ENCODE results near the gene ADAT2.

Gene ADAT2

DNA sequence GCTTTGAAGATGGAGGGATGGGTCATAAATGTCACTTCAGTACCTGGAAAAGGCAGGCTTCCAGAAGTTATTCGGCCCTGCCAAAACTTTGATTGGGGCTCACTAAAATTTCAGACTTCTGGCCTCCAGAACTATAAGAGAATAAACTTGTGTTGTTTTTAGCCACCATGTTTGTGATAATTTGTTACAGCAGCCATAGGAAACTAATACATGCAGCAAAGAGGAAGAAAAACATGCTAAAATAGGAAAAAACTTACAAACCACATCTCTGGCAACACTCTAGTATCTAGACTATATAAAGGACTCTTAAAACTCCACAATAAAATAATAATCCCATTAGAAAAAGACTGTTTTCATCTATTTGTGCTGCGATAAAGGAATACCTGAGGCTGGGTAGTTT lies 9.5 kb downstream of the ADAT2 start:
- DNase-seq: no peak

DNA sequence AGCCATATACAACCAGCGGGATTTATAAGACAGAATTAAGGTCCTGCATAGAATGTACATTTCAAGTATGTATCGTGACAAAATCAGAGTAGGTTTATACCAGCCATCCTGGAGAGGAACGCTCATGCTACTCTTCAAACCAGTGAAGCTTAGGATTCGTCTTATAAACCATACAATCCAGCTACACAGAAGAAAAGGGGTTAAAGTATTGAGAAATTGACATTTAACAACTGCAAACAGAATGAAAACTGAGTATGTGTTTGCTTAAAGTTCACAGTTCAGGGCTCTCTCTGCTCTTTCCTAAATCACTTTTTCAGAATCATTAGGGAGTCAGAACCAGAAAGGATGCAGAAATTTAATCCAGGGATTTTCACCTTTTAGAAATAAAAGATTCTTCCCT lies 17.9 kb downstream of the ADAT2 start:
- DNase-seq: no peak

- DNase-seq: no peak
These were observed 19.3 kb downstream of the ADAT2 start for GRCh38 chr6:143431226-143431625.

- DNase-seq: no peak
These were observed 20.5 kb downstream of the ADAT2 start for GRCh38 chr6:143429970-143430369.

- peak; percentile 72 for DNase-seq
These were observed 23.2 kb downstream of the ADAT2 start for GRCh38 chr6:143427109-143427817.

- no peak for DNase-seq
These were observed 24.5 kb downstream of the ADAT2 start for GRCh38 chr6:143426026-143426425.

DNA sequence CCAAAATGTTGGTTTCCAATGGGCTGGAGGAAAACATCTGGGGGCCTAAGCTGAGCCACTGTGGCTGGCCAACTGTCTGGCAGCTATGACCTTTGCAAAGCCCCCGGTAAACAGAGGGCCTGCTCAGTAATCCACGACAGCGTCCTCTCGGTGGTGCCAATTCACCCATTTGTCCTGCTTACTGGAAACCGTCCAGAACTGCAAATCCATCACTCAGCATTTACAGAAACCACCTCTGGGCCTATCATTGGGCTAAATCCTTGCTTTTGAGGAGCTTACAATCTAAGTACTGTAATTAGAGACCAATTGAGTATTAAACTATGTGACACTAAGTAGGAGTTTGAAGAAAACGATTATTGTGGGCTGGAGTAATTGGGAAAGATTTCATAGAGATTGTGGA lies 31.0 kb downstream of the ADAT2 start:
- DNase-seq: no peak

GRCh38 chr6:143414769-143415168 lies 35.7 kb downstream of the ADAT2 start:
- no peak for DNase-seq

GRCh38 chr6:143410859-143411270 lies 39.6 kb downstream of the ADAT2 start:
- no peak for DNase-seq

- DNase-seq: no peak
These were observed 41.7 kb downstream of the ADAT2 start for GRCh38 chr6:143408787-143409162.

DNA sequence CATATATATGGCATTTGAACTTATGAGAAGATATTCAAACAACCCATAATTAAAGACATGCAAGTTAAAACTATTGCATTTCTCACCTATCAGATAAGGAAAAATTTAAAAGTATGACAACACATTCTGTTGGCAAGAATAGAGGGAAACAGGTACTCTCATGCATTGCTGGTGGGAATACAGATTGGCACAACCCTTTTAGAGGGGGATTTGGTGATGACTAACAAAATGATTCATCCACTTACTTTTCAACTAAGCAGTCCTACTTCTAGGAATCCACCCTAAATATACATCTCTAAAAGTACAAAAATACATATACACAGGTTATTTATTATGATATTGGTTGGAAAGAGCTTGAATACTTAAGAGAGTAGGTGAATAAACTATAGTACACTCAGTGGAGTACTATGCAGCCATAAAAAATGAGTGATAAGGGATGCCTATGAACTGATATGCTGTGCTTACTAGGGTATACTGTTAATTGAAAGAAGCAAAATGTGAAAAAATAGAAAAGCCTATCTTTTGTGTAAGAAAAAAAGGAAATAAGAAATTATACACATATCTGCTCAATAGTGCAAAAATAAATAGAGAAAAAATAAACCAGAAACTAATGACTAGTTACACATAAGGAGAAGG lies 42.2 kb downstream of the ADAT2 start:
- no peak for DNase-seq

GRCh38 chr6:143406673-143407072 lies 43.8 kb downstream of the ADAT2 start:
- no peak for DNase-seq

DNA sequence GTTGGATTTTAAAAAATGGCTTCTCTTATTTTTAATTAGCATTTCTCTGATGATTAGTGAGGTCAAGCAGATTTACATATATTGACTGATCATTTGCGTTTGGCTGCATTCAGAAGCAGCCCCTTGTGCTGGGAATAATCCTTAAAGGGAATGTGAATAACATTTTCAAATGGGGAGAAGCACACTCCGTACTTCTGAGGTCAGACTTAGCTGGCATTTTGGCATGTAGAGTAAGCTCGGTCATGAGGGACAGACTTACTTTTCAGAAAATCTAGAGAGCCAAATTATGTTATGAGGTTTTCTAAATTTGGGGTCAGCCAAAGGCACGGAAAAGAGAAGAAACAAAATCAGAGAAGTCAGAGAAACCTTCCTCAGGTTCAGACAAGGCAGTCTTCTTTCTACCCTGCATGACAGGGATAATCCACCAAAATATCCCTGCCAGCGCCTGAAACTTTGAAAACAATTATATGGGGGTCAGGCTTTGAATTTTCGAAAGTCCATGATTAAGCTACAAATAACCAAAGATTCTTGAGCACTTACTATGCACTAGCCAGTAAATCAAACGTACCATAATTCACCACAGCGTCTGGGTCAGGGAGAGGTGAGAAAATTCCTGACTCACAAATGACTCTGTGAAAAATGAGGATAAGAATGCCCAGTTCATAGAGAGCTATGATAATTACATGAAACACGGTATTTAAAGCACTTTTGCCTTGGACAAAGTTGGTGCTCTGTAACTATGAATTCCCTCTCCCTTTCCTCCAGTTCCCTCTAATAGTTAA lies 44.9 kb downstream of the ADAT2 start:
- DNase-seq: no peak

- DNase-seq: no peak
These were observed 47.7 kb downstream of the ADAT2 start for GRCh38 chr6:143402721-143403336.

- no peak for DNase-seq
These were observed 48.7 kb downstream of the ADAT2 start for GRCh38 chr6:143401636-143402370.

- no peak for DNase-seq
These were observed 49.4 kb downstream of the ADAT2 start for GRCh38 chr6:143401068-143401446.

- DNase-seq: no peak
These were observed 50.0 kb downstream of the ADAT2 start for GRCh38 chr6:143400258-143401067.

DNA sequence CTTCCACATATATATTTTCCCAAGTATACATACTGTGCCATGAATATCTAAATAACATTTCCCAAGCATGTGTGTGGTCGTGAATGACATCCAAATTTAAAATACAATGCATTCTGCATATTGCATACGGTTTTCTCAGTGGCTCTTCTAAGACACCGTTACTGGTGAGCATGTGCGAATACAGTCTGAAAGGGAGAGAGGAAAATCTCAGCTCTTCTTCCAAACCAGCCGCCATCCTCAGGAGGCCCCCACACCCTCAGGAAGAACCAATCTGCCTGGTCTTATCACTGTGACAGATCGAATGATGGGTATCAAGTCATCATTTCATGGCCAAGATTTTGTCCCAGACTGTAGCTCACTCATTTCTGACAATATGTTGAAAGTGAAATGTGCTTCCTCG lies 50.7 kb downstream of the ADAT2 start:
- no peak for DNase-seq

- DNase-seq: no peak
These were observed 51.3 kb downstream of the ADAT2 start for GRCh38 chr6:143399176-143399575.

DNA sequence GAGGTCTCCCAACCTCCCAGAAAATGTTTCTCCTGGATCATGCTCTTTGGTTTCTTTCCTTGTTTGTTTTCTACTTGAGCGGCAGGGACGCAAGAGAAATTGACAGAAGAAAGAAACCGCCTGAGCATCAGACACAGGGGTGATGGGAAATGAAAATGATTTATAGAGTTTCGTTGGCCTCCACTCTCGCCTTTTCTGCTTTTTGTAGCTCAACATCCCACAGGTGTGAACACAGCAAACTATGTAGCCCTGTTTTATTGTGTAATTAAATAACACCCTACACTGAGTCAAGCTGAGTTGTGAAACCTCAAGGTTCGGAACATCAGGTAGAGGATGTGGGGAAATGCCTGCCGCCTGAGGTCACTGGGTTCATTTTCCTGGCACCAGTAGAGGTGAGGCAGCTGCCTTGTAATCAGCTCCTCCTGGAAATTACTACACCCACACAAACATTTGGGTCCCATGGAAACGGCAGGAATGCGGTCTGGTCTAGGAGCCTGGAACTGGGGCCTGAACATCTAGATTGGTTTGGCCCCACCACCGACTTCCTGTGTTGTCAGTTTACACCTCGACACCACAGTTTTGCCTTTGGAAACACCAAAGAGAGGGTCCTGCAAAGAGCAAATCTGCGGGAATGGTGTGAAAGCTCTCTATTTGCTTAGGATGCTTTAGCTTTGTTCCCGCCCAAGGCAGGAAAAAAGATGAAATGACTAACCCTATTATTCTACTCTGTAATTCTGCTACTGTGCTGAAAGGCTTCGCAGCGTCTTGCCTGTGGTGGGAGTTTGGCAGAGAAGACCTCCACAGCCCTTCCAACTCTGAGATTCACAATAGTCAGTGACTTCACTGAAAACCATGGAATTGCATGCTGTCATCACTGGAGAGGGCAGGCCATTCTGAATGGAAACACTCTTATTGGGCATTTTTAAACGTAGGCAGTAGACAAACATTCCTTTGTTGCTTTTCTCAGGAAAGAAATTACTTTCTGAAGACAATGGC lies 53.0 kb downstream of the ADAT2 start:
- DNase-seq: no peak
